GM18909 (cell line): ENCODE measurements around the gene ANKRD13D.
"Not testable (repeated sequence)": the region's sequence is repeated elsewhere in the genome, so short reads cannot be mapped to it uniquely, and the experiment has no call there.

ENCODE experiments used
- ATAC-seq: cut with Tn5 transposase; IDR thresholded peaks from one replicate; pipeline ENCODE4 v1.9.1; 2021; ENCODE audit warnings: mild to moderate bottlenecking; ENCODE audit not compliant: unreplicated experiment, poor library complexity

ANKRD13D gene

GRCh38 chr11:67289226-67289650, at the start of gene ANKRD13D:
Gene ANKRD13D (plus strand): TSS chr11:67289303. CDS start chr11:67289461, 158 bp downstream.
- no peak for ATAC-seq

GRCh38 chr11:67239783-67240575, 49.1 kb upstream of the ANKRD13D start:
- ATAC-seq = peak; percentile 89

- peak; percentile 35 for ATAC-seq
Observed at GRCh38 chr11:67240576-67241389, 48.3 kb upstream of the ANKRD13D start.

GRCh38 chr11:67242548-67242947, 46.6 kb upstream of the ANKRD13D start:
- ATAC-seq = no peak

GRCh38 chr11:67243051-67243450, 46.1 kb upstream of the ANKRD13D start:
- ATAC-seq = no peak

GRCh38 chr11:67245046-67245445, 44.1 kb upstream of the ANKRD13D start:
- ATAC-seq = no peak

- no peak for ATAC-seq
Observed at GRCh38 chr11:67247946-67248550, 41.1 kb upstream of the ANKRD13D start.

- ATAC-seq = no peak
Observed at GRCh38 chr11:67248653-67249052, 40.5 kb upstream of the ANKRD13D start.

- ATAC-seq = no peak
Observed at GRCh38 chr11:67250059-67251043, 38.8 kb upstream of the ANKRD13D start.

GRCh38 chr11:67251841-67252240, 37.3 kb upstream of the ANKRD13D start:
- no peak for ATAC-seq

- ATAC-seq = no peak
Observed at GRCh38 chr11:67252831-67253239, 36.3 kb upstream of the ANKRD13D start.

GRCh38 chr11:67253872-67254624, 35.1 kb upstream of the ANKRD13D start:
- no peak for ATAC-seq

- ATAC-seq = no peak
Observed at GRCh38 chr11:67254798-67255197, 34.3 kb upstream of the ANKRD13D start.

GRCh38 chr11:67255353-67255752, 33.8 kb upstream of the ANKRD13D start:
- no peak for ATAC-seq

- no peak for ATAC-seq
Observed at GRCh38 chr11:67255864-67256263, 33.2 kb upstream of the ANKRD13D start.

- no peak for ATAC-seq
Observed at GRCh38 chr11:67256477-67257135, 32.5 kb upstream of the ANKRD13D start.

GRCh38 chr11:67260406-67260805, 28.7 kb upstream of the ANKRD13D start:
- no peak for ATAC-seq

- ATAC-seq = not testable (repeated sequence)
Observed at GRCh38 chr11:67260885-67261639, 28.0 kb upstream of the ANKRD13D start.
